ENCODE results near the gene CITED2. TPM values are rescaled to one million over a fixed set of nuclear protein-coding genes. Genes with fewer than 3 reads are reported as not detected.

CITED2 gene
- total and polyA plus RNA-seq, 2 of the 8 experiments (the other 6 are each of a cell fraction or from before 2014, with no cell fraction given) = 89.1 to 115 TPM

- TF ChIP-seq CHD7 (IDR thresholded peaks at IDR 0.05; ENCODE audit: insufficient replicate concordance, low read length) (no peak), KDM1A (IDR thresholded peaks at IDR 0.05; ENCODE audit: borderline replicate concordance, low read length) (no peak), POLR2AphosphoS5 (IDR thresholded peaks at IDR 0.05; ENCODE audit: low read depth, low read length) (no peak), CREB1 (IDR thresholded peaks at IDR 0.05) (no peak), NRF1 (IDR thresholded peaks at IDR 0.05; ENCODE audit: low read depth, low read length) (no peak), CHD2 (IDR thresholded peaks at IDR 0.05; ENCODE audit: low read length) (no peak), ATF3 (IDR thresholded peaks at IDR 0.05; ENCODE audit: insufficient read depth, low read depth, low read length) (no peak), ZNF274 (IDR thresholded peaks at IDR 0.05; ENCODE audit: borderline replicate concordance, extremely low read depth, low read length) (no peak), FOSL1 (IDR thresholded peaks at IDR 0.05; ENCODE audit: insufficient read depth, low read depth, low read length) (no peak), CEBPB (IDR thresholded peaks at IDR 0.05; ENCODE audit: low read depth, low read length) (no peak)
Measured at GRCh38 chr6:139388384-139388783, 13.9 kb upstream of the CITED2 start (continued).
